ENCODE data around the gene DYNLT1. TPM values are rescaled to one million over a fixed set of nuclear protein-coding genes. Genes with fewer than 3 reads are reported as not detected.

Gene DYNLT1
- total and polyA plus RNA-seq, 10 of the 15 experiments (the other 5 are each of a cell fraction or from before 2014, with no cell fraction given): 33.6 to 298 (median 89.2) TPM

- TF ChIP-seq PRDM15 (CRISPR knock-in tag; IDR thresholded peaks at IDR 0.05) (no peak), POLR2A (IDR thresholded peaks at IDR 0.05; ENCODE audit: low read depth, low read length) (no peak), ZSCAN29 (IDR thresholded peaks at IDR 0.05) (no peak), SMC3 (IDR thresholded peaks at IDR 0.05; ENCODE audit: borderline replicate concordance, low read length) (no peak), REST (IDR thresholded peaks at IDR 0.05; ENCODE audit: low read depth, low read length) (no peak), SMARCA5 (IDR thresholded peaks at IDR 0.05) (no peak), ZBTB11 (CRISPR knock-in tag; IDR thresholded peaks at IDR 0.05) (no peak)
Observed at GRCh38 chr6:158603261-158604047, 41.1 kb downstream of the DYNLT1 start (continued).

Measured in GM12878 (cell line).